ENCODE results near the gene DOK7. TPM values are rescaled to one million over a fixed set of nuclear protein-coding genes. Genes with fewer than 3 reads are reported as not detected.

DOK7 gene
- total and polyA plus RNA-seq, 7 experiments from 2014 or later: not detected

DNA sequence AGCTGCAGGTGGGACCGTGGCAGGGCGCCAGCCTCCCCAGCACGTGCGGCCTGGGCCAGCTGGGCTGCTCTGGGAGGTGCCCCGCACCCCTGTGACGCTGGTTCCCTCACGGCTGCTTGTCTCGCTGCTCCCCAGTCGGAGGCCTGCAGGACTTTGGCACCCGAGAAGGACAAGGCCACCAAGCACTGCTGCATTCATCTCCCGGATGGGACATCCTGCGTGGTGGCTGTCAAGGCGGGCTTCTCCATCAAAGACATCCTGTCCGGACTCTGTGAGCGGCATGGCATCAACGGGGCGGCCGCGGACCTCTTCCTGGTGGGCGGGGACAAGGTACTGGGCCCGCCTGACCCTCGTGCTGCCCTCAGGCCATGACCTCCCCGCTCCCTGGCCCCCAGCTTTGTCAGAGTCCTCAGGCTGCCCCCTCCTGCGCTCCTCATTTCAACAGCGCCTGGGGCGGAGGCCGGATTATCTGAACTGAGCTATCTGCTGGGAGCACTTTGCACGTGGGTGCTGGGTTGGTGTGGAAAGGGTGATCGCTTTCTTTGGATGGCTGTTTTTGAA is 40.8 kb upstream of the DOK7 start:
- ATAC-seq: no peak
- CTCF ChIA-PET: no interaction called here
- Mint-ChIP-seq H3K27ac (no peak overlapping the region), H3K36me3 (peaks cover 0 to 11% (median 9%) of the 10 kb centered on the region in 5 donors), H3K9me3 (no peaks in the 10 kb centered on the region), H3K4me3 (no peak overlapping the region), H3K4me1 (no peaks in the 10 kb centered on the region), H3K27me3 (no peaks in the 10 kb centered on the region)
- Histone ChIP-seq H3K27me3 (ENCODE audit: control insufficient read depth in 2 of 2, insufficient read depth in 2 of 2, low read length in 2 of 2) (no peaks in the 10 kb centered on the region), H3K27ac (ENCODE audit: low read depth, low read length) (no peak overlapping the region), H3K4me3 (ENCODE audit: low read length) (no peak overlapping the region), H3K9me3 (ENCODE audit: control insufficient read depth in 2 of 3, low read length in 3 of 3) (no peaks in the 10 kb centered on the region), H3K36me3 (ENCODE audit: control insufficient read depth in 2 of 3, insufficient read depth in 3 of 3, low read length in 3 of 3) (peaks cover 0 to 32% (median 0%) of the 10 kb centered on the region in 3 experiments), H3K4me1 (ENCODE audit: control insufficient read depth in 2 of 2, insufficient read depth in 2 of 2, low read length in 2 of 2) (no peaks in the 10 kb centered on the region)
- no peak for DNase-seq
- POLR2A ChIA-PET: no interaction called here
- intact Hi-C loops (cut with micrococcal nuclease): no loop called here

DNA sequence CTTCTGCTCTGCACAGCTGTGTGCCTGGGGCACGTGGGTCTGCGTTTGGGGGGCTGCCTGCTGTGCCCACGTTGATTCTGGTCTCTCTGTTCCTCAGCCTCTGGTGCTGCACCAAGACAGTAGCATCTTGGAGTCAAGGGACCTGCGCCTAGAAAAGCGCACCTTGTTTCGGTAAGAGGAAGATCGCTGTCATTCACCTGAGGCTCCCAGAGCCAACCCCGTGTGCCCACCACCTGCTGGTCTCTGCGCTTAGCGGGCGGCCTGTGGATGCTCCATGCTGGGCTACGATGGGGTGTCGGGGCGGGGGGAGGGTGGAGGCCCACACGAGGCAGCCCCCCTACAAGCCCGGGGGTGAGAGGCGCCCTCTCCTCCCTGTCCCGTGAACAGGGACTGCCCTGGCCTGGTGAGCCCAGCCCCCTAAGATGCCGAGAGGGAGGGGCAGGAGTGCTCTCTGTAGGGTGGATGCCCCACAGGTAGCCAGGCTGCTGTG is 40.3 kb upstream of the DOK7 start:
- Mint-ChIP-seq H3K4me1 (no peaks in the 10 kb centered on the region), H3K27ac (no peak overlapping the region), H3K36me3 (peaks cover 0 to 6% (median 4%) of the 10 kb centered on the region in 5 donors), H3K9me3 (no peaks in the 10 kb centered on the region), H3K4me3 (no peak overlapping the region), H3K27me3 (no peaks in the 10 kb centered on the region)
- DNase-seq: no peak
- intact Hi-C loops (cut with micrococcal nuclease): no loop called here
- POLR2A ChIA-PET: no interaction called here
- H3K27ac ChIP-seq (ENCODE audit: low read depth, low read length): no peak overlapping the region
- no peaks in the 10 kb centered on the region for H3K9me3 ChIP-seq (ENCODE audit: control insufficient read depth in 2 of 3, low read length in 3 of 3)
- CTCF ChIA-PET: no interaction called here
- no peak overlapping the region for H3K4me3 ChIP-seq (ENCODE audit: low read length)
- H3K36me3 ChIP-seq (ENCODE audit: control insufficient read depth in 2 of 3, insufficient read depth in 3 of 3, low read length in 3 of 3): peaks cover 0 to 27% (median 0%) of the 10 kb centered on the region in 3 experiments
- H3K4me1 ChIP-seq (ENCODE audit: control insufficient read depth in 2 of 2, insufficient read depth in 2 of 2, low read length in 2 of 2): no peaks in the 10 kb centered on the region
- H3K27me3 ChIP-seq (ENCODE audit: control insufficient read depth in 2 of 2, insufficient read depth in 2 of 2, low read length in 2 of 2): no peaks in the 10 kb centered on the region
- ATAC-seq: no peak

GRCh38 chr4:3423406-3423805 is 39.7 kb upstream of the DOK7 start:
- H3K36me3 Mint-ChIP-seq: peaks cover 0 to 6% (median 4%) of the 10 kb centered on the region in 5 donors
- H3K27me3 ChIP-seq (ENCODE audit: control insufficient read depth in 2 of 2, insufficient read depth in 2 of 2, low read length in 2 of 2): no peaks in the 10 kb centered on the region
- no peak overlapping the region for H3K27ac ChIP-seq (ENCODE audit: low read depth, low read length)
- intact Hi-C loops (cut with micrococcal nuclease): no loop called here
- H3K4me3 Mint-ChIP-seq: no peak overlapping the region
- H3K4me3 ChIP-seq (ENCODE audit: low read length): no peak overlapping the region
- H3K9me3 Mint-ChIP-seq: no peaks in the 10 kb centered on the region
- ChIA-PET CTCF (no interaction called here), POLR2A (no interaction called here)
- no peaks in the 10 kb centered on the region for H3K4me1 ChIP-seq (ENCODE audit: control insufficient read depth in 2 of 2, insufficient read depth in 2 of 2, low read length in 2 of 2)
- no peak overlapping the region for H3K27ac Mint-ChIP-seq
- no peaks in the 10 kb centered on the region for H3K4me1 Mint-ChIP-seq
- DNase-seq (no peak), ATAC-seq (no peak)
- peaks cover 0 to 27% (median 0%) of the 10 kb centered on the region in 3 experiments for H3K36me3 ChIP-seq (ENCODE audit: control insufficient read depth in 2 of 3, insufficient read depth in 3 of 3, low read length in 3 of 3)
- no peaks in the 10 kb centered on the region for H3K9me3 ChIP-seq (ENCODE audit: control insufficient read depth in 2 of 3, low read length in 3 of 3)
- H3K27me3 Mint-ChIP-seq: no peaks in the 10 kb centered on the region

DNA sequence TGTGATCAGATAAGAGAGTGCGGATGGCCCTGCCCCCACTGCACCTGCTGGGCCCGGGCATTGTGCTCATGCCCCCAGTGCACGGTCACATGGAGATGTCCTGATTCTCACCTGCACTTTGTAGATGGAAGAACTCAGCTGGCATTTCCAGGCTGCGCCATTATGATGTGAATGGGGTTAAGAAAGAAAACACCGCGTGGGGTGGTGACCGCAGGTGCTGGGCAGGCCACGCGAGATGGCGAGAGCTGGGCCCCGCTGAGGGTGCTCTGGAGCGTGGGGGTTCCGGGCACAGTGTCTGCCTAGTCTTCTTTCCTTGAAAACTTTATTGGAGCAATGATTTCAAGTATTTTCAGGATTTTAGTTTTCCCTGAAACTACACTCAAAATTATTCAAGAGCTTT is 39.2 kb upstream of the DOK7 start:
- H3K27ac ChIP-seq (ENCODE audit: low read depth, low read length): no peak overlapping the region
- Mint-ChIP-seq H3K27ac (no peak overlapping the region), H3K4me1 (no peaks in the 10 kb centered on the region), H3K4me3 (no peak overlapping the region), H3K9me3 (no peaks in the 10 kb centered on the region), H3K36me3 (peaks cover 0 to 7% (median 4%) of the 10 kb centered on the region in 5 donors), H3K27me3 (no peaks in the 10 kb centered on the region)
- H3K4me3 ChIP-seq (ENCODE audit: low read length): no peak overlapping the region
- H3K36me3 ChIP-seq (ENCODE audit: control insufficient read depth in 2 of 3, insufficient read depth in 3 of 3, low read length in 3 of 3): peaks cover 0 to 27% (median 0%) of the 10 kb centered on the region in 3 experiments
- no peaks in the 10 kb centered on the region for H3K9me3 ChIP-seq (ENCODE audit: control insufficient read depth in 2 of 3, low read length in 3 of 3)
- ATAC-seq (no peak), DNase-seq (no peak)
- CTCF ChIA-PET: no interaction called here
- H3K4me1 ChIP-seq (ENCODE audit: control insufficient read depth in 2 of 2, insufficient read depth in 2 of 2, low read length in 2 of 2): no peaks in the 10 kb centered on the region
- intact Hi-C loops (cut with micrococcal nuclease): no loop called here
- POLR2A ChIA-PET: no interaction called here
- no peaks in the 10 kb centered on the region for H3K27me3 ChIP-seq (ENCODE audit: control insufficient read depth in 2 of 2, insufficient read depth in 2 of 2, low read length in 2 of 2)

DNA sequence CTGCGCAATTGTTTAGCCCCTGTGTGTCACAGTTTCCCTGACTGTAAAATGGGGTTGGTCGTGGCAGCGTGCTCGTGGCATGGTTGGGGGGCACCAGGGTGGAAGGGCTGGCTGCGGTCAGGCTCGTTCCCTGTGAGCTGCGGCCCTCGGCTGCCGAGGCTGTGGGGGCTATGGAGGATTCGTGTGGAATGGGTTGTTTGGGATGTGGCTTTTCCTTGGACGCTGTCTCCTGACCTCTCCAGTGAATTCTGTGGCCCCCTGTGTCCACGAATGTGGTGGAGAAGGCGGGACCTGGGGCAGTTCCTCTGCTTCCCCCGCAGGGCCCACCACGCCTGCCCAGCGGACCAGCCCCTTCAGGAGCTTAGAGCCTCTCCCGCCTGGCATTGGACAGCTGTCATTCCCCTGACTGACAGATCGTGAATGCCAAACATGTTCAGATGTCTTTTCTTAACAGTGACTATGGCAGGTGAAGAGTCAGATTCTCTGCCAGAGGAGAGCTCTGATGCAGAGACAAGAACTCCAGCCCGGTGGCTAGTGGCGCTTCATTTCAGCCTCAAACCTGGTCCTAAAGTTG is 38.5 kb upstream of the DOK7 start:
- intact Hi-C loops (cut with micrococcal nuclease): no loop called here
- ChIA-PET CTCF (no interaction called here), POLR2A (no interaction called here)
- Mint-ChIP-seq H3K4me3 (no peak overlapping the region), H3K9me3 (no peaks in the 10 kb centered on the region), H3K27me3 (no peaks in the 10 kb centered on the region), H3K4me1 (no peaks in the 10 kb centered on the region), H3K36me3 (peaks cover 0 to 12% (median 4%) of the 10 kb centered on the region in 5 donors), H3K27ac (no peak overlapping the region)
- H3K27me3 ChIP-seq (ENCODE audit: control insufficient read depth in 2 of 2, insufficient read depth in 2 of 2, low read length in 2 of 2): no peaks in the 10 kb centered on the region
- DNase-seq (no peak), ATAC-seq (no peak)
- peaks cover 0 to 33% (median 0%) of the 10 kb centered on the region in 3 experiments for H3K36me3 ChIP-seq (ENCODE audit: control insufficient read depth in 2 of 3, insufficient read depth in 3 of 3, low read length in 3 of 3)
- H3K4me3 ChIP-seq (ENCODE audit: low read length): no peak overlapping the region
- H3K9me3 ChIP-seq (ENCODE audit: control insufficient read depth in 2 of 3, low read length in 3 of 3): no peaks in the 10 kb centered on the region
- H3K27ac ChIP-seq (ENCODE audit: low read depth, low read length): no peak overlapping the region
- no peaks in the 10 kb centered on the region for H3K4me1 ChIP-seq (ENCODE audit: control insufficient read depth in 2 of 2, insufficient read depth in 2 of 2, low read length in 2 of 2)

- H3K4me3 Mint-ChIP-seq: no peak overlapping the region
- intact Hi-C loops (cut with micrococcal nuclease): no loop called here
- Histone ChIP-seq H3K4me3 (ENCODE audit: low read length) (no peak overlapping the region), H3K36me3 (ENCODE audit: control insufficient read depth in 2 of 3, insufficient read depth in 3 of 3, low read length in 3 of 3) (peaks cover 0 to 41% (median 0%) of the 10 kb centered on the region in 3 experiments), H3K27me3 (ENCODE audit: control insufficient read depth in 2 of 2, insufficient read depth in 2 of 2, low read length in 2 of 2) (no peaks in the 10 kb centered on the region), H3K4me1 (ENCODE audit: control insufficient read depth in 2 of 2, insufficient read depth in 2 of 2, low read length in 2 of 2) (no peaks in the 10 kb centered on the region), H3K9me3 (ENCODE audit: control insufficient read depth in 2 of 3, low read length in 3 of 3) (no peaks in the 10 kb centered on the region), H3K27ac (ENCODE audit: low read depth, low read length) (no peak overlapping the region)
- H3K4me1 Mint-ChIP-seq: no peaks in the 10 kb centered on the region
- H3K36me3 Mint-ChIP-seq: peaks cover 0 to 12% (median 4%) of the 10 kb centered on the region in 5 donors
- H3K27ac Mint-ChIP-seq: no peak overlapping the region
- no peaks in the 10 kb centered on the region for H3K27me3 Mint-ChIP-seq
- ATAC-seq: no peak
- CTCF ChIA-PET: interaction anchor here (0.6 kb wide), 1 partner anchor 281 kb away, joined by 5 read pairs; no protein-coding TSS in a partner anchor
- H3K9me3 Mint-ChIP-seq: no peaks in the 10 kb centered on the region
- DNase-seq: no peak
- POLR2A ChIA-PET: interaction anchor here (0.5 kb wide), 1 partner anchor 237 kb away, joined by 3 read pairs; no protein-coding TSS in a partner anchor
Measured at GRCh38 chr4:3426465-3427133, 36.5 kb upstream of the DOK7 start.

- Mint-ChIP-seq H3K27me3 (no peaks in the 10 kb centered on the region), H3K9me3 (no peaks in the 10 kb centered on the region), H3K36me3 (peaks cover 0 to 12% (median 4%) of the 10 kb centered on the region in 5 donors), H3K4me3 (no peak overlapping the region), H3K4me1 (no peaks in the 10 kb centered on the region), H3K27ac (no peak overlapping the region)
- ChIA-PET POLR2A (no interaction called here), CTCF (no interaction called here)
- no peak overlapping the region for H3K27ac ChIP-seq (ENCODE audit: low read depth, low read length)
- H3K4me3 ChIP-seq (ENCODE audit: low read length): no peak overlapping the region
- H3K27me3 ChIP-seq (ENCODE audit: control insufficient read depth in 2 of 2, insufficient read depth in 2 of 2, low read length in 2 of 2): no peaks in the 10 kb centered on the region
- H3K36me3 ChIP-seq (ENCODE audit: control insufficient read depth in 2 of 3, insufficient read depth in 3 of 3, low read length in 3 of 3): peaks cover 0 to 40% (median 0%) of the 10 kb centered on the region in 3 experiments
- no peaks in the 10 kb centered on the region for H3K4me1 ChIP-seq (ENCODE audit: control insufficient read depth in 2 of 2, insufficient read depth in 2 of 2, low read length in 2 of 2)
- DNase-seq (no peak), ATAC-seq (no peak)
- no peaks in the 10 kb centered on the region for H3K9me3 ChIP-seq (ENCODE audit: control insufficient read depth in 2 of 3, low read length in 3 of 3)
- intact Hi-C loops (cut with micrococcal nuclease): no loop called here
Measured at GRCh38 chr4:3427134-3427476, 36.0 kb upstream of the DOK7 start.
